Karpas-422 (cell line): ENCODE results near the gene CDK17. TPM values are rescaled to one million over a fixed set of nuclear protein-coding genes. Genes with fewer than 3 reads are reported as not detected.

Experiments used
- DNase-seq: peaks from one replicate; pipeline ENCODE4 v3.0.0-alpha.2; 2015
- H2AFZ ChIP-seq: fragments of 200-600 bp; sonication (generic); 2 replicates; pipeline ENCODE4 v1.6.1; 2014; ENCODE audit warnings: antibody characterized with exemption, low read length, mixed read lengths
- H3K27ac ChIP-seq: fragments of 200-600 bp; sonication (generic); 2 replicates; pipeline ENCODE4 v1.5.1; 2014; ENCODE audit warnings: mild to moderate bottlenecking, low read length, moderate library complexity
- H3K27me3 ChIP-seq: fragments of 200-600 bp; sonication (generic); 2 replicates; pipeline ENCODE4 v1.6.1; 2014; ENCODE audit warnings: low read length, mixed read lengths
- H3K36me3 ChIP-seq: fragments of 200-600 bp; sonication (generic); 2 replicates; pipeline ENCODE4 v1.6.1; 2014; ENCODE audit warnings: low read length, mixed read lengths; ENCODE audit not compliant: insufficient read depth
- H3K4me1 ChIP-seq: fragments of 200-600 bp; sonication (generic); 2 replicates; pipeline ENCODE4 v1.6.1; 2014; ENCODE audit warnings: mild to moderate bottlenecking, low read length, mixed read lengths
- H3K4me2 ChIP-seq: fragments of 200-600 bp; sonication (generic); 2 replicates; pipeline ENCODE4 v1.6.1; 2014; ENCODE audit warnings: low read length, low read depth, mild to moderate bottlenecking; ENCODE audit not compliant: poor library complexity, severe bottlenecking
- H3K4me3 ChIP-seq: fragments of 200-600 bp; sonication (generic); 2 replicates; pipeline ENCODE4 v1.5.1; 2014; ENCODE audit warnings: mild to moderate bottlenecking, antibody characterized with exemption, low read length, mixed read lengths
- H3K79me2 ChIP-seq: fragments of 200-600 bp; sonication (generic); 2 replicates; pipeline ENCODE4 v1.6.1; 2014; ENCODE audit warnings: mild to moderate bottlenecking, low read length, mixed read lengths
- H3K9ac ChIP-seq: fragments of 200-600 bp; sonication (generic); 2 replicates; pipeline ENCODE4 v1.6.0; 2014; ENCODE audit warnings: low read length
- H3K9me2 ChIP-seq: fragments of 200-600 bp; sonication (generic), shearing (Covaris generic); replicated peaks from 2 replicates; pipeline ENCODE4 v1.6.0; 2014; ENCODE audit warnings: mild to moderate bottlenecking, low read length, moderate library complexity; ENCODE audit not compliant: insufficient read depth
- H3K9me3 ChIP-seq: fragments of 300-700, 200-600 bp; sonication (generic); 2 replicates; pipeline ENCODE4 v1.6.1; 2014; ENCODE audit warnings: low read length, mixed read lengths
- H4K20me1 ChIP-seq: fragments of 200-600 bp; sonication (generic); 2 replicates; pipeline ENCODE4 v1.6.1; 2014; ENCODE audit warnings: mild to moderate bottlenecking, antibody characterized with exemption, low read length, low read depth; ENCODE audit not compliant: insufficient read depth
- total RNA-seq: library from RNA; depleted of rRNA; stranded (reverse); fragments of >200 nt; shearing (Covaris generic); gene quantifications from 2 replicates; pipeline ENCODE4 v1.2.3, GENCODE V29; 2014; ENCODE audit warnings: low replicate concordance

Gene CDK17
- total RNA-seq, 1 experiment from 2014 or later: 71.2 TPM

DNA sequence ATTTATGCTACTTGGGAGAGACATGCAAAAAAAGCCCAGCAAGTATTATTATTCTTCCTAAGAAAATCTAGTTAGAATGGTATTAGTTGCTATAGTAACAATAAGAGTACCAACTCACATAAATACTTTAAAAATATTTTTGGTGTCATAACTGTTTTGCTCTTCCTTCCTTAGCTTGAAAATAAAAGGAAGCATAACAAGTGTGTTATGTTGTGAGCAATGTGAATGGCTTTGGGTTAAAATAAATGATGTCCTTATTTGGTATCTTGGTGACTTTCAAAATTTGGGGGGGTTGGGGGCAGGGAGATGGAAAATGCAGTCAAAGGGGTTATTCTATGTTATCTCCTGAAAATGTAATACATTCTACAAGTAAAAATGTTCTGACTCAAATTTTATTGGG is 115.1 kb downstream of the CDK17 start:
- Histone ChIP-seq H4K20me1 (no peaks in the 10 kb centered on the region), H3K9me2 (no peaks in the 10 kb centered on the region), H2AFZ (no peak overlapping the region), H3K27me3 (no peaks in the 10 kb centered on the region), H3K27ac (no peak overlapping the region), H3K4me3 (no peak overlapping the region), H3K4me1 (peaks cover 15% of the 10 kb centered on the region), H3K9ac (no peak overlapping the region), H3K4me2 (no peak overlapping the region), H3K79me2 (peaks cover 5% of the 10 kb centered on the region), H3K9me3 (no peaks in the 10 kb centered on the region), H3K36me3 (peaks cover 62% of the 10 kb centered on the region; the same call in 1 of the 2 replicates)
- DNase-seq: no peak

GRCh38 chr12:96274331-96274730 is 125.9 kb downstream of the CDK17 start:
- H3K9me3 ChIP-seq: no peaks in the 10 kb centered on the region
- H3K9ac ChIP-seq: no peak overlapping the region
- no peak overlapping the region for H3K4me3 ChIP-seq
- peaks cover 6% of the 10 kb centered on the region; the same call in 1 of the 2 replicates for H3K4me1 ChIP-seq
- no peaks in the 10 kb centered on the region for H3K9me2 ChIP-seq
- H3K36me3 ChIP-seq: peaks cover 42% of the 10 kb centered on the region; the same call in 1 of the 2 replicates
- peaks cover 40% of the 10 kb centered on the region for H3K79me2 ChIP-seq
- no peak overlapping the region for H2AFZ ChIP-seq
- no peak overlapping the region for H3K4me2 ChIP-seq
- no peaks in the 10 kb centered on the region for H4K20me1 ChIP-seq
- H3K27ac ChIP-seq: no peak overlapping the region
- no peaks in the 10 kb centered on the region for H3K27me3 ChIP-seq
- no peak for DNase-seq

GRCh38 chr12:96271469-96272199 is 128.6 kb downstream of the CDK17 start:
- peaks cover 26% of the 10 kb centered on the region for H3K79me2 ChIP-seq
- no peaks in the 10 kb centered on the region for H4K20me1 ChIP-seq
- no peaks in the 10 kb centered on the region for H3K27me3 ChIP-seq
- H2AFZ ChIP-seq: no peak overlapping the region
- H3K4me3 ChIP-seq: no peak overlapping the region
- peaks cover 23% of the 10 kb centered on the region; the same call in 1 of the 2 replicates for H3K36me3 ChIP-seq
- no peak overlapping the region for H3K27ac ChIP-seq
- no peaks in the 10 kb centered on the region for H3K9me2 ChIP-seq
- no peak overlapping the region for H3K4me2 ChIP-seq
- no peak overlapping the region for H3K9ac ChIP-seq
- no peaks in the 10 kb centered on the region for H3K9me3 ChIP-seq
- H3K4me1 ChIP-seq: peaks cover 6% of the 10 kb centered on the region; the same call in 1 of the 2 replicates
- no peak for DNase-seq

- Histone ChIP-seq H3K9ac (no peak overlapping the region), H3K36me3 (peaks cover 18% of the 10 kb centered on the region; the same call in 1 of the 2 replicates), H3K9me2 (no peaks in the 10 kb centered on the region), H3K27me3 (no peaks in the 10 kb centered on the region), H3K4me2 (no peak overlapping the region), H4K20me1 (no peaks in the 10 kb centered on the region), H3K79me2 (no peaks in the 10 kb centered on the region), H3K4me1 (no peaks in the 10 kb centered on the region), H3K27ac (no peak overlapping the region), H2AFZ (no peak overlapping the region), H3K9me3 (no peaks in the 10 kb centered on the region), H3K4me3 (no peak overlapping the region)
- no peak for DNase-seq
Observed at GRCh38 chr12:96266238-96266637, 134.0 kb downstream of the CDK17 start.

DNA sequence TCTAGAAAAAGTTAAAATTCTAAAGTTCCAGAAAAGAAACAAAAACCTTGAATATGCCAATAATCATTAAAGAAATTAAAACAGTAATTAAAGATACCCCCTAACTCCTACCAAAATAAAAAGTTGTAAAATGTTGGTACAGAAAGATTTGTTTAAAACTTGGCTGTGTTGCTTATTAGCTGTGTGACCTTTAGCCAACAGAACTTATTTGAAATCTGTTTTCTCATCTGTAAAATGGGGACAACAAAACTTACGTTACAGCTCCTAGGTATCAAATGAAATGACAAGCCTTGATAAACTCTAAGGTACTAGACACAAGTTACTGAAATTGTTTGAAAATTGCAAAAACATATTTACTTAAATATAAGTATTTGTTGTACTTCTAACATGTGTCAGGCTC is 134.4 kb downstream of the CDK17 start:
- Histone ChIP-seq H3K4me1 (no peaks in the 10 kb centered on the region), H3K9ac (no peak overlapping the region), H3K9me2 (no peaks in the 10 kb centered on the region), H3K4me2 (no peak overlapping the region), H3K27me3 (no peaks in the 10 kb centered on the region), H3K36me3 (peaks cover 18% of the 10 kb centered on the region; the same call in 1 of the 2 replicates), H3K9me3 (no peaks in the 10 kb centered on the region), H4K20me1 (no peaks in the 10 kb centered on the region), H3K27ac (no peak overlapping the region), H3K4me3 (no peak overlapping the region), H2AFZ (no peak overlapping the region), H3K79me2 (no peaks in the 10 kb centered on the region)
- DNase-seq: no peak

DNA sequence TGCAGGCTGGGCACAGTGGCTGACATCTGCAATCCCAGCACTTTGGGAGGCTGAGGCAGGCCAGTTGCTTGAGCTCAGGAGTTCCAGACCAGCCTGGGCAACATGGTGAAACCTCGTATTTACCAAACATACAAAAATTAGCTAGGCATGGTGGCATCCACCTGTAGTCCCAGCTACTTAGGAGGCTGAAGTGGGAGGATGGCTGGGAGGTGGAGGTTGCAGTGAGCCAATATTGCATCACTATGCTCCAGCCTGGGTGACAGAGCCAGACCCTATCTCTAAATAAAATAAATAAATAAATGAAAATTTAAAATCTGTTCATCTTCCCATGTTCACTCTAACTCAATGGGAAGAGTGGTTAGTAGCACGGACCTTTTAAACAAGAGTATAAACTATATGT is 134.8 kb downstream of the CDK17 start:
- no peaks in the 10 kb centered on the region for H3K9me2 ChIP-seq
- H3K4me3 ChIP-seq: no peak overlapping the region
- no peak overlapping the region for H3K4me2 ChIP-seq
- no peak for DNase-seq
- no peak overlapping the region for H3K27ac ChIP-seq
- H4K20me1 ChIP-seq: no peaks in the 10 kb centered on the region
- peaks cover 20% of the 10 kb centered on the region; the same call in 1 of the 2 replicates for H3K36me3 ChIP-seq
- H3K79me2 ChIP-seq: no peaks in the 10 kb centered on the region
- no peaks in the 10 kb centered on the region for H3K9me3 ChIP-seq
- H3K27me3 ChIP-seq: no peaks in the 10 kb centered on the region
- H2AFZ ChIP-seq: no peak overlapping the region
- no peaks in the 10 kb centered on the region for H3K4me1 ChIP-seq
- H3K9ac ChIP-seq: no peak overlapping the region

DNA sequence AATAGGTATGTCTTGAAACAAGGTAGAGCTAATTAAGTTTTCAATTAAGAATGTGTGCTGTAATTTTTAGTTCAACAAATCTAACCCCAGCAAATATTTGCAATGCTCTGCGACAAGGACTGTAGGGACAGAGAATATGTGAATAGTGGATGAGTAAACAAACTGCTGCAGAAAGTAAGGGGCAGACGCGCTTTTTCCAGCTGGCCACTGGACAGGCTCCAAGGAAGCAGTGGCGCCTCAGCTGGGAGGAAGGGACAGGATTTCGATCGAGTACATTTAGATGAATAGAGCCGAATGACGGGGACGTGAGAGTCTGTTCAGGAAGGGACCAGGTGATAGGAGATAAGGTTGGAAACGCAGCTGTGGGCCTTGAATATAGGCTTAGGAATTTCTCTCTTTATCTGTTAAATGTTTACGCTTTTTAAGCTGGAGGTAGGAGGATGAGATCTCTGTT is 136.8 kb downstream of the CDK17 start:
- DNase-seq: no peak
- H3K36me3 ChIP-seq: peaks cover 24% of the 10 kb centered on the region

DNA sequence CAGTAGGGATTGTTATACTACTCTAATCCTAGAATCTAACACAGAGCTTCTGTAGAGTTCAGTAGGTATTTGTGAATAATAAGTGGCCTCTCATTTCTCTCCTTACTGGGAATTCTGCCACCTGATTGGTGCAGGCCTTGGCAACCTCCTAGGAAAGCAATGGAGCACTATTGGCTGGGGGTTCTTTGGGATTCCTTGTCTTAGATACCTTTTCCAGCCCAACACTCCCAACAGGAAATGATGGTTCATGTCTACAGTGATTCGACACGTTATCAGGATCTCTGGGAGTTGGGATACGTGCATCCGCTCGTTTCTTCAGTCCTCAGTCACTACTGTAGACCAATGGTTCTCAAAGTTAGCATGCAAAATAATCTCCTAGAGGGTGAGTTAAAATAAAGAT is 138.7 kb downstream of the CDK17 start:
- Histone ChIP-seq H3K4me3 (no peak overlapping the region), H3K4me2 (no peak overlapping the region), H4K20me1 (no peaks in the 10 kb centered on the region), H2AFZ (no peak overlapping the region), H3K27ac (no peak overlapping the region), H3K9me3 (no peaks in the 10 kb centered on the region), H3K36me3 (peaks cover 24% of the 10 kb centered on the region), H3K9me2 (no peaks in the 10 kb centered on the region), H3K4me1 (0 out of 2 replicates have a peak, but pooled peaks cover 3% of the 10 kb centered on the region), H3K79me2 (no peaks in the 10 kb centered on the region), H3K27me3 (no peaks in the 10 kb centered on the region), H3K9ac (no peak overlapping the region)
- no peak for DNase-seq

More for the DNA sequence above, 136.8 kb downstream of the CDK17 start:
- Histone ChIP-seq H3K79me2 (no peaks in the 10 kb centered on the region), H2AFZ (no peak overlapping the region), H3K9me2 (no peaks in the 10 kb centered on the region), H3K9ac (no peak overlapping the region), H3K27ac (no peak overlapping the region), H3K9me3 (no peaks in the 10 kb centered on the region), H4K20me1 (no peaks in the 10 kb centered on the region), H3K27me3 (no peaks in the 10 kb centered on the region), H3K4me1 (no peaks in the 10 kb centered on the region), H3K4me3 (no peak overlapping the region), H3K4me2 (no peak overlapping the region)
